ENCODE data around the gene ZBTB49.

GRCh38 chr4:4269856-4270255 lies 20.2 kb upstream of the ZBTB49 start:
- TF ChIP-seq, protein P1, sequence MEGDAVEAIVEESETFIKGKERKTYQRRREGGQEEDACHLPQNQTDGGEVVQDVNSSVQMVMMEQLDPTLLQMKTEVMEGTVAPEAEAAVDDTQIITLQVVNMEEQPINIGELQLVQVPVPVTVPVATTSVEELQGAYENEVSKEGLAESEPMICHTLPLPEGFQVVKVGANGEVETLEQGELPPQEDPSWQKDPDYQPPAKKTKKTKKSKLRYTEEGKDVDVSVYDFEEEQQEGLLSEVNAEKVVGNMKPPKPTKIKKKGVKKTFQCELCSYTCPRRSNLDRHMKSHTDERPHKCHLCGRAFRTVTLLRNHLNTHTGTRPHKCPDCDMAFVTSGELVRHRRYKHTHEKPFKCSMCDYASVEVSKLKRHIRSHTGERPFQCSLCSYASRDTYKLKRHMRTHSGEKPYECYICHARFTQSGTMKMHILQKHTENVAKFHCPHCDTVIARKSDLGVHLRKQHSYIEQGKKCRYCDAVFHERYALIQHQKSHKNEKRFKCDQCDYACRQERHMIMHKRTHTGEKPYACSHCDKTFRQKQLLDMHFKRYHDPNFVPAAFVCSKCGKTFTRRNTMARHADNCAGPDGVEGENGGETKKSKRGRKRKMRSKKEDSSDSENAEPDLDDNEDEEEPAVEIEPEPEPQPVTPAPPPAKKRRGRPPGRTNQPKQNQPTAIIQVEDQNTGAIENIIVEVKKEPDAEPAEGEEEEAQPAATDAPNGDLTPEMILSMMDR (IDR thresholded peaks at IDR 0.05) = no peak
- TF ChIP-seq, protein P2, sequence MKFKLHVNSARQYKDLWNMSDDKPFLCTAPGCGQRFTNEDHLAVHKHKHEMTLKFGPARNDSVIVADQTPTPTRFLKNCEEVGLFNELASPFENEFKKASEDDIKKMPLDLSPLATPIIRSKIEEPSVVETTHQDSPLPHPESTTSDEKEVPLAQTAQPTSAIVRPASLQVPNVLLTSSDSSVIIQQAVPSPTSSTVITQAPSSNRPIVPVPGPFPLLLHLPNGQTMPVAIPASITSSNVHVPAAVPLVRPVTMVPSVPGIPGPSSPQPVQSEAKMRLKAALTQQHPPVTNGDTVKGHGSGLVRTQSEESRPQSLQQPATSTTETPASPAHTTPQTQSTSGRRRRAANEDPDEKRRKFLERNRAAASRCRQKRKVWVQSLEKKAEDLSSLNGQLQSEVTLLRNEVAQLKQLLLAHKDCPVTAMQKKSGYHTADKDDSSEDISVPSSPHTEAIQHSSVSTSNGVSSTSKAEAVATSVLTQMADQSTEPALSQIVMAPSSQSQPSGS (CRISPR knock-in tag; IDR thresholded peaks at IDR 0.05; ENCODE audit: borderline replicate concordance, low read depth) = no peak
- TF ChIP-seq USF2 (CRISPR knock-in tag; IDR thresholded peaks at IDR 0.05) (no peak), RELA (CRISPR knock-in tag; IDR thresholded peaks at IDR 0.05; ENCODE audit: borderline replicate concordance) (no peak), JUN (CRISPR knock-in tag; IDR thresholded peaks at IDR 0.05) (no peak), NFYB (CRISPR knock-in tag; conservative IDR thresholded peaks at IDR 0.05; ENCODE audit: low read depth) (no peak), FOXP4 (CRISPR knock-in tag; IDR thresholded peaks at IDR 0.05) (no peak), TP53 (CRISPR knock-in tag; IDR thresholded peaks at IDR 0.05) (no peak), NR2C2 (CRISPR knock-in tag; IDR thresholded peaks at IDR 0.05) (no peak), ATF3 (CRISPR knock-in tag; conservative IDR thresholded peaks at IDR 0.05) (no peak), ZNF232 (CRISPR knock-in tag; IDR thresholded peaks at IDR 0.05) (no peak)
- TF ChIP-seq, protein P3, sequence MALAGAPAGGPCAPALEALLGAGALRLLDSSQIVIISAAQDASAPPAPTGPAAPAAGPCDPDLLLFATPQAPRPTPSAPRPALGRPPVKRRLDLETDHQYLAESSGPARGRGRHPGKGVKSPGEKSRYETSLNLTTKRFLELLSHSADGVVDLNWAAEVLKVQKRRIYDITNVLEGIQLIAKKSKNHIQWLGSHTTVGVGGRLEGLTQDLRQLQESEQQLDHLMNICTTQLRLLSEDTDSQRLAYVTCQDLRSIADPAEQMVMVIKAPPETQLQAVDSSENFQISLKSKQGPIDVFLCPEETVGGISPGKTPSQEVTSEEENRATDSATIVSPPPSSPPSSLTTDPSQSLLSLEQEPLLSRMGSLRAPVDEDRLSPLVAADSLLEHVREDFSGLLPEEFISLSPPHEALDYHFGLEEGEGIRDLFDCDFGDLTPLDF (CRISPR knock-in tag; IDR thresholded peaks at IDR 0.05) = no peak
